AG09309 (cell line): ENCODE measurements around the gene RPRML.

Source experiments
- DNase-seq: peaks from one replicate; pipeline ENCODE4 v3.0.0-alpha.2; 2010; ENCODE audit warnings: low read depth
- H3K4me3 ChIP-seq: 2 replicates; pipeline ENCODE4 v1.5.1; 2011; ENCODE audit warnings: mild to moderate bottlenecking, low read depth, low read length, moderate library complexity; ENCODE audit not compliant: control insufficient read depth
- CTCF ChIP-seq: IDR thresholded peaks from 2 replicates; pipeline ENCODE4 v1.5.1; 2011; ENCODE audit warnings: mild to moderate bottlenecking, low read depth, low read length, inconsistent platforms; ENCODE audit not compliant: insufficient read depth, control insufficient read depth; ENCODE audit errors: missing control alignments

RPRML gene

GRCh38 chr17:46947216-46947615 lies 31.8 kb downstream of the RPRML start:
- TF ChIP-seq CTCF = no peak
- H3K4me3 ChIP-seq = no peak overlapping the region
- DNase-seq = no peak

- TF ChIP-seq CTCF = no peak
- DNase-seq = no peak
- H3K4me3 ChIP-seq = no peak overlapping the region
Measured at GRCh38 chr17:46944931-46945330, 34.1 kb downstream of the RPRML start.

- no peak overlapping the region for H3K4me3 ChIP-seq
- TF ChIP-seq CTCF = no peak
- DNase-seq = no peak
Measured at GRCh38 chr17:46943501-46944393, 35.3 kb downstream of the RPRML start.

- no peak for TF ChIP-seq CTCF
- DNase-seq = no peak
- H3K4me3 ChIP-seq = no peak overlapping the region
Measured at GRCh38 chr17:46943218-46943500, 35.9 kb downstream of the RPRML start.

- no peak overlapping the region for H3K4me3 ChIP-seq
- peak; percentile 93 for TF ChIP-seq CTCF
- DNase-seq = no peak
Measured at GRCh38 chr17:46942441-46943217, 36.4 kb downstream of the RPRML start.

GRCh38 chr17:46940692-46941404 lies 38.2 kb downstream of the RPRML start:
- H3K4me3 ChIP-seq = no peak overlapping the region
- DNase-seq = no peak
- TF ChIP-seq CTCF = peak; percentile 88
